Measurements from ENCODE around the gene VAV2. TPM values are rescaled to one million over a fixed set of nuclear protein-coding genes. Genes with fewer than 3 reads are reported as not detected.

Gene VAV2
- total and polyA plus RNA-seq, 5 donors, result 4.7 to 11.4 (median 7.4) TPM

DNA sequence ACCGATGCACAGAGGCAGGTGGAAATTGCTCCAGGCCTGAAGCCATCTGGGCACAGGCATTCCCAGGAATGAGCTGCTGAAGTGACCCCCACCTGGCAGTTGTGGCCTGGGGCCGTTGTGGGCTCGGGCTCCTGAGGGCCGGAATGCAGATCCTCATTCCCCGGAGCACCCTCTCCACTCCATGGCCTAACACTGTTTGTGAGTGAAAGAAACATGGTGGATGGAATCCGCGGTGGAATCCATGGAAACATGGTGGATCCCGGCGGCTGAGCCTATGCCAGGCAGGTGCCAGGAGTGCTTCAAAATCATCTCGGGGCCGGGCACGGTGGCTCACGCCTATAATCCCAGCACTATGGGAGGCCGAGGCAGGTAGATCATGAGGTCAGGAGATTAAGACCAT, 250.4 kb downstream of the VAV2 start:
- no peak overlapping the region for H3K4me3 ChIP-seq (ENCODE audit: low read length)
- no peak overlapping the region for H3K27ac ChIP-seq (ENCODE audit: low read length)
- DNase-seq (no peak), ATAC-seq (no peak)
- H3K9me3 ChIP-seq (ENCODE audit: control insufficient read depth, low read length), result no peaks in the 10 kb centered on the region
- intact Hi-C loops (cut with DNase I), result no loop called here
- WGBS, result 94% methylated on average over 14 of the region's 14 CpGs
- H3K4me1 ChIP-seq (ENCODE audit: control insufficient read depth, insufficient read depth, low read length), result no peaks in the 10 kb centered on the region
- no peaks in the 10 kb centered on the region for H3K27me3 ChIP-seq (ENCODE audit: control insufficient read depth, insufficient read depth)

DNA sequence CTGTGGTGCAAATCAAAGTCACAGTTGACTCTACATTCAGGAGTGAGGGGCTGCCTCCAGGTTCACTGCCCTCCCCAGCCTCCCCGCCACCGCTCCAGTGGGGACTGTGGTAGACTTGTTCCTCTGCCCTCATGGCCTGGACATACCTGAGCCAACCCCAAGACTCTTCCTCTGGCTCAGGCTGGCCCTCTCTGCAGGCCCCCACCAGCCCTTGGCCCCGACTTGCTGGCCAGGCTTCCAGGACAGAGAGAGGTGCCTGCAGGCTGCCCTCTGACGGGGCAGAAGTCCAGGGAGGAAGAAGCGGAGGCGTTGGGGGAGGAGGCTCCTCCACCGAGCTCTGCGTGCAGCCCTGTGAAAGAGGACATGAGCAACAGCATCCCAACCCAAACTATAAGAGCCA, 251.2 kb downstream of the VAV2 start:
- 78% methylated on average over 8 of the region's 8 CpGs for WGBS
- H3K27ac ChIP-seq (ENCODE audit: low read length), result no peak overlapping the region
- DNase-seq, result no peak
- ATAC-seq, result no peak
- intact Hi-C loops (cut with DNase I), result no loop called here
- no peaks in the 10 kb centered on the region for H3K9me3 ChIP-seq (ENCODE audit: control insufficient read depth, low read length)
- no peak overlapping the region for H3K4me3 ChIP-seq (ENCODE audit: low read length)
- no peaks in the 10 kb centered on the region for H3K27me3 ChIP-seq (ENCODE audit: control insufficient read depth, insufficient read depth)
- no peaks in the 10 kb centered on the region for H3K4me1 ChIP-seq (ENCODE audit: control insufficient read depth, insufficient read depth, low read length)

DNA sequence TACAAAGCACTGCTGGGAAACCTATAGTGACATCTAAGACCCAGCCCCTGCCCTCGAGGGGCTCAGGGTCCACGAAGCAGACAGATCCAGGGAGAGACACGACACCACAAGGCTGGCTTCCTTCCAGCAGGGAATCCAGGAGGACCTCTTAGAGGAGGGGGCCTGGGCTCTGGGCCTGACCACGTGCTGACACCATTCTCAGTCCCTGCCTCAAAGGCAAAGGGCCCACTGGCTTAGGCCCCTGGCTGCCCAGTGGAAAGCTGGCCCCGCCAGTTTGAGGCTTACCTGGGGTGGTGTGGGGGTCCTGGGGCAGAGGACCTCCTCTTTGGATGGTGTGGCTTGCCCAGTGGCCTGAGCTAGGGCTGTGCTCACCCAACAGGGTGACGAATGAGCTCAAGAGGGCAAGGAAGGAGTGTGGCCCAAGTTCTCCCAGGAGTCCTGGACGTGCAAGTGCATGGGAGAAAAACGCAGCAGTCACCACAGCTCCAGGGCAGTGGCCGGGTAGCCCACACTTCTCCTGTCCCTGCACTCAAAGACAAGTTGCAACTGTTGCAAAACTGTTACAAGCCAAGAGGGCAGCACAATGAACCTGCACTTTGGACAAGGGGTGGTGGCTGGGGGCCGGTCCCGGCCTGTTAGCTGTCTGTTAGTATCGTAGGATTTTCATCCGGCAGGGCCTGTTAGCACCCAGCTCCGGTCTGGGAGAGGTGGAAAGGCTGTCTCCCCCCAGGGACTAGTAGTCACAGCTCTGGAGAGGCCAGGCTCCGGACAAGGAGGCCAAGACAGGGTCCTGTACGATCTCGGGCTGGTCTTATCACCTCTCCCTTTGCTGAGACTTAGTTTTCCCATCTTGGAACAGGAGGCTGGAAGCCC, 252.5 kb downstream of the VAV2 start:
- intact Hi-C loops (cut with DNase I), result no loop called here
- no peak for ATAC-seq
- H3K4me1 ChIP-seq (ENCODE audit: control insufficient read depth, insufficient read depth, low read length), result no peaks in the 10 kb centered on the region

GRCh38 chr9:133738640-133739225, 253.4 kb downstream of the VAV2 start:
- Histone ChIP-seq H3K4me3 (ENCODE audit: low read length) (no peak overlapping the region), H3K27ac (ENCODE audit: low read length) (no peak overlapping the region), H3K27me3 (ENCODE audit: control insufficient read depth, insufficient read depth) (no peaks in the 10 kb centered on the region), H3K4me1 (ENCODE audit: control insufficient read depth, insufficient read depth, low read length) (no peaks in the 10 kb centered on the region), H3K9me3 (ENCODE audit: control insufficient read depth, low read length) (no peaks in the 10 kb centered on the region)
- DNase-seq (no peak), ATAC-seq (peak in 1 of 2 donors; percentile 13)
- WGBS, result 67% methylated on average over 13 of the region's 13 CpGs
- intact Hi-C loops (cut with DNase I), result no loop called here

More for the DNA sequence above, 252.5 kb downstream of the VAV2 start:
- WGBS, result 82% methylated on average over 17 of the region's 17 CpGs
- Histone ChIP-seq H3K27me3 (ENCODE audit: control insufficient read depth, insufficient read depth) (no peaks in the 10 kb centered on the region), H3K9me3 (ENCODE audit: control insufficient read depth, low read length) (no peaks in the 10 kb centered on the region), H3K4me3 (ENCODE audit: low read length) (no peak overlapping the region), H3K27ac (ENCODE audit: low read length) (no peak overlapping the region)
- no peak for DNase-seq

DNA sequence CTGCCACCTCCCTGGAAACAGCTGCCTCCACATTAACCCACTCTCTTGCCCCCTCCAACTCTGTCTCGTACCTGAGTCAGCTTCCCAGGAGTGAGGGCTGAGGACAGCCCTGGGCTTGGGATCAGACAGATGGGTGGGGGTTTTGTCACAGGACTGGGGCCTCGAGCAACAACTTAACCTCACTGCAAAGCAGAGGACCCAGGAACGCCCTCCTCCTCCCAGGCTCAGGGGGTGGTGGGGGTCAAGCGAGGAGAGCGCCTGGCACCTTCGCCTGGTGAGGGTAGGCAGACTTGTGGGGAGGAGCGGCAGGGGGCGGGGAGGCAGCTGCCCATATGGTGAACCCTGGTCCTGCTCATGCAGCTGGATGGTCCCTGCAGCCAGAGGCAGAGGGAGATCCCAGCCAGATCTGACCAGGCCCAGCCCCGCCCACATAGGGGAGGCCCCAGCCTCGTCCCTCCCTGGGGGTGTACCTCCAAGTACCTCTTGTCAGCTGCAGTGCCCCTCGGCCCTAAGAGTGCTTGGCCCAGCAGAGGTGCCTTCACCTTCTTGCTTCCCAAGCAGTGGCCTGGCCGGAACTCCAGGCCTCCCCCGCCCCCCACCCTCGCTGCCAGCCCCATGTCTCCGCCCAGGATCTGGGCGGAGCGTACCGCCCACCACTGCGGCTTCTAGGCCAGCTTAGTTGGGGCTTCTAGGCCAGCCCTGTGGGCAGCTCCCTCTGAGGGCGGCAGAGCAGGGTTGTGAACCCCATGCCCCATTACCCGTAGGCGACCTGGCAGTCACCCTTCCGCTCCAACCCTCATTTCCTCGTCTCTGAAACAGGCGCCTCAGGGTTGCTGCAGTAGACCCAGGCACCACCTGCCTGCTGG, 254.1 kb downstream of the VAV2 start, which contains the start of gene SARDH:
Gene SARDH (minus strand): TSS at position 579 of the 866 bp plus-strand sequence. CDS start 4,179 bp downstream, outside the sequence.
- H3K4me1 ChIP-seq (ENCODE audit: control insufficient read depth, insufficient read depth, low read length), result no peaks in the 10 kb centered on the region
- intact Hi-C loops (cut with DNase I), result no loop called here
- H3K27me3 ChIP-seq (ENCODE audit: control insufficient read depth, insufficient read depth), result no peaks in the 10 kb centered on the region
- no peaks in the 10 kb centered on the region for H3K9me3 ChIP-seq (ENCODE audit: control insufficient read depth, low read length)
- 20% methylated on average over 25 of the region's 25 CpGs for WGBS
- peak within 1 kb of the TSS; percentile 32 for H3K4me3 ChIP-seq (ENCODE audit: low read length)
- peak; percentile 69 to 89 (median 88) for DNase-seq
- ATAC-seq, result peak; percentile 78 to 79
- H3K27ac ChIP-seq (ENCODE audit: low read length), result no peak within 1 kb of the TSS

- H3K27me3 ChIP-seq (ENCODE audit: control insufficient read depth, insufficient read depth), result no peaks in the 10 kb centered on the region
Observed at GRCh38 chr9:133737071-133737773, 254.9 kb downstream of the VAV2 start.

DNA sequence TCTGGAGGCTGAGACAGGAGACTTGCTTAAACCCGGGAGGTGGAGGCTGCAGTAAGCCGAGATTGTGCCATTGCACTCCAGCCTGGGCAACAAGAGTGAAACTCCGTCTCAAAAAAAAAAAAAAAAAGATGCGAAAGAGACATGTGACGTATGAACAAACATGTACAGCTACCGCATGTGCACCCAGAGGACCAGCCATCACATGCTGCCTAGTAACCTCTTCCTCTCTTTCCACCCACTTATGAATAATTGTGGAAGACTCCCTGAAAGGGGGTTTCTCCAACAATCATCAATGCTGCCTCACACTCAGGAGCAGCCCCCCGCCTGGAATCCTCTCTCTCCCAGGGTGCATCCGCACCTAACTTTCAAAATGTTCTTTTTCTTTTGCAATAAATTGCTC, 256.2 kb downstream of the VAV2 start:
- ATAC-seq (no peak), DNase-seq (no peak)
- Histone ChIP-seq H3K4me3 (ENCODE audit: low read length) (no peak overlapping the region), H3K27me3 (ENCODE audit: control insufficient read depth, insufficient read depth) (no peaks in the 10 kb centered on the region), H3K4me1 (ENCODE audit: control insufficient read depth, insufficient read depth, low read length) (no peaks in the 10 kb centered on the region), H3K9me3 (ENCODE audit: control insufficient read depth, low read length) (no peaks in the 10 kb centered on the region), H3K27ac (ENCODE audit: low read length) (no peak overlapping the region)
- WGBS, result 86% methylated on average over 8 of the region's 8 CpGs
- intact Hi-C loops (cut with DNase I), result no loop called here

More at GRCh38 chr9:133737071-133737773, 254.9 kb downstream of the VAV2 start:
- WGBS, result 68% methylated on average over 15 of the region's 15 CpGs
- Histone ChIP-seq H3K9me3 (ENCODE audit: control insufficient read depth, low read length) (no peaks in the 10 kb centered on the region), H3K4me1 (ENCODE audit: control insufficient read depth, insufficient read depth, low read length) (no peaks in the 10 kb centered on the region), H3K27ac (ENCODE audit: low read length) (no peak overlapping the region), H3K4me3 (ENCODE audit: low read length) (no peak overlapping the region)
- DNase-seq (peak in 1 of 3 donors; percentile 50), ATAC-seq (peak in 1 of 2 donors; percentile 7)
- intact Hi-C loops (cut with DNase I), result no loop called here

DNA sequence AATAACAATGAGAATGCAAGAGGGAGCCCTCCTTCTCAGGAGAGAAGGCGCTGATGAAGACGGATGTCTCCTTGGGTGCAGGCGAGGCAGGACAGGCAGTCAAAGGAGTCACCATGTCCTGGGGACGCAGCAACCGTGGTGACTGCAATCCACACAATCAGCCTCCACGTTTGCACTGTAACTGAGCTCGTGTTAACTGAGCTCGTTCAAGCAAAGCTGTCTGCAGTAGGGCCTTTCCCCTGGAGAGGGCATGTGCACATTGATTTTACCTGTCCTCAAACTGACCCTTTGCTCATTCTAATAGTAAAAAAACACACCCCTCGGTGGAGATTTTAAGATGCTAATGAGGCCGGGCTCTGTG, 256.7 kb downstream of the VAV2 start:
- 68% methylated on average over 10 of the region's 10 CpGs for WGBS
- Histone ChIP-seq H3K4me3 (ENCODE audit: low read length) (no peak overlapping the region), H3K27ac (ENCODE audit: low read length) (no peak overlapping the region), H3K27me3 (ENCODE audit: control insufficient read depth, insufficient read depth) (no peaks in the 10 kb centered on the region), H3K9me3 (ENCODE audit: control insufficient read depth, low read length) (no peaks in the 10 kb centered on the region), H3K4me1 (ENCODE audit: control insufficient read depth, insufficient read depth, low read length) (no peaks in the 10 kb centered on the region)
- DNase-seq (no peak), ATAC-seq (no peak)
- intact Hi-C loops (cut with DNase I), result no loop called here

DNA sequence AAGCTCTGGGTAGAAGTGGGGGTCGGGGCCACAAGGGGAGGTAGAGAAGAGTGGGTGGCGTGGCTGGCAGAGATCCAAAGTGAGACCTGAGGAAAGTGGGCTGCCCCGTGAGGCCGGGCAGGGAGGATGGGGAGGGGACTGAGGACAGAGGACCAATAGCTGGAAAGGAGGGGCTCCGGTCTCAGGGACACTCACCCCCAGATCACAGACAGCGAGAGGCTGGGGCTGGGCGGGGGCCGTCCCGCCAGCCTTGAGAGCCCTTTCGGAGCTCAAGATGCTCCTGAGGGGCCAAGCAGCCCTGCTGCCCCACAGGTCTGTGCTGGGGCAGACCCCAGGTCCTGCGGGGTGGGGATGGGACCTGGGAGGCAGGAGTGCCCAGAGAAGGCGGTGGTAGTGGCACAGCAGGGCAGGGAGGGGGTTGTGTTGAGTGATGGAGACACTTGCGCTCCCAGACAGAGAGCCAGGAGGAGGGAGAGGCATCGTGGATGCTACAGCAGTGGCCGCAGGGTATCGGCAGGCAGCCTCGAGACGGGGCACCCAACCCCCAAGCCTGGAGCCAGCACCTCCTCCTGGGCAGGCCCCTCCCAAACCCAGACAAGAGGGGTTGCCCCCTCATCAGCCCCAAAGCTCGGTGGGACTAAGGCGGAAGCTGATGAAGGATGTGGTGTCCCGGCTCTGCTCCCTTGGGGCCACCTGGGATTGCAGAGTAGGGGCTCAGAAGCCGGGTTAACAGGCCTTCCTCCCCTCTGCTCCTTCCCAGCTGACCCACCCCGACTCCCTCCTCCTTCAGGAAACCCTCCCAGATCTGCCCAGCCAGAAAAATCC, 257.3 kb downstream of the VAV2 start:
- H3K4me3 ChIP-seq (ENCODE audit: low read length), result no peak overlapping the region
- WGBS, result 68% methylated on average over 23 of the region's 23 CpGs
- H3K4me1 ChIP-seq (ENCODE audit: control insufficient read depth, insufficient read depth, low read length), result no peaks in the 10 kb centered on the region
- peak in 1 of 3 donors; percentile 48 for DNase-seq
- intact Hi-C loops (cut with DNase I), result no loop called here
- no peaks in the 10 kb centered on the region for H3K9me3 ChIP-seq (ENCODE audit: control insufficient read depth, low read length)
- no peak overlapping the region for H3K27ac ChIP-seq (ENCODE audit: low read length)
- ATAC-seq, result no peak
- H3K27me3 ChIP-seq (ENCODE audit: control insufficient read depth, insufficient read depth), result no peaks in the 10 kb centered on the region

Measured in right cardiac atrium (tissue), 5 donors.